ENCODE measurements around the gene ASXL3. TPM values are rescaled to one million over a fixed set of nuclear protein-coding genes. Genes with fewer than 3 reads are reported as not detected.

Gene ASXL3
- total RNA-seq, 2 donors from 2014 or later: 2.2 to 7.3 TPM

- Histone ChIP-seq H3K4me1 (ENCODE audit: control insufficient read depth in 1 of 2, low read depth in 2 of 2) (no peaks in the 10 kb centered on the region), H3K27me3 (replicated peaks; ENCODE audit: insufficient read depth) (no peaks in the 10 kb centered on the region), H3K9me3 (no peaks in the 10 kb centered on the region), H3K36me3 (no peaks in the 10 kb centered on the region), H3K4me3 (no peak overlapping the region), H3K27ac (no peak overlapping the region)
- TF ChIP-seq, protein P1, sequence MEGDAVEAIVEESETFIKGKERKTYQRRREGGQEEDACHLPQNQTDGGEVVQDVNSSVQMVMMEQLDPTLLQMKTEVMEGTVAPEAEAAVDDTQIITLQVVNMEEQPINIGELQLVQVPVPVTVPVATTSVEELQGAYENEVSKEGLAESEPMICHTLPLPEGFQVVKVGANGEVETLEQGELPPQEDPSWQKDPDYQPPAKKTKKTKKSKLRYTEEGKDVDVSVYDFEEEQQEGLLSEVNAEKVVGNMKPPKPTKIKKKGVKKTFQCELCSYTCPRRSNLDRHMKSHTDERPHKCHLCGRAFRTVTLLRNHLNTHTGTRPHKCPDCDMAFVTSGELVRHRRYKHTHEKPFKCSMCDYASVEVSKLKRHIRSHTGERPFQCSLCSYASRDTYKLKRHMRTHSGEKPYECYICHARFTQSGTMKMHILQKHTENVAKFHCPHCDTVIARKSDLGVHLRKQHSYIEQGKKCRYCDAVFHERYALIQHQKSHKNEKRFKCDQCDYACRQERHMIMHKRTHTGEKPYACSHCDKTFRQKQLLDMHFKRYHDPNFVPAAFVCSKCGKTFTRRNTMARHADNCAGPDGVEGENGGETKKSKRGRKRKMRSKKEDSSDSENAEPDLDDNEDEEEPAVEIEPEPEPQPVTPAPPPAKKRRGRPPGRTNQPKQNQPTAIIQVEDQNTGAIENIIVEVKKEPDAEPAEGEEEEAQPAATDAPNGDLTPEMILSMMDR (IDR thresholded peaks at IDR 0.05): no peak
- ATAC-seq (ENCODE audit: insufficient number of reproducible peaks, low FRiP score, low read depth) (no peak), DNase-seq (ENCODE audit: low spot score) (no peak)
These were observed 27.2 kb downstream of the ASXL3 start for GRCh38 chr18:33605250-33605649.

DNA sequence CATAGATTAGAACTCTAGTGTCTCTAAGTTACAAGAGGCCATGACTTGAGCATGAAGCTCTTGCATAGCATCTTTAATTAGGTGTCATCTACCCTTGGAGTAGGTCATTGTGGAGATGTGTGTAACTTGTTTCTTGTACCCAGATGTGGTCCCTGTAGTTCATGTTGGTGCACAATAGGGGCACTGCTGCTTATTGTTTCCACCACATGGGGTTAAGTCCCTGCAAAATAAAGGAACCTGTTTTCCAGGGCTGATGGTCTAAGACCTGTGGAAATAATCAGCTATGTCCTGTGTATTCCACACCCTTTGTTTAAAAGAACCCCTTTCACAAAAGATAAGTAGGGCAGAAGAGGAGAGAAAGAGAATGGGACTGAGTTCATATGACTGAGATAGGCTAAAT, 28.6 kb downstream of the ASXL3 start:
- Histone ChIP-seq H3K9me3 (no peaks in the 10 kb centered on the region), H3K27me3 (replicated peaks; ENCODE audit: insufficient read depth) (no peaks in the 10 kb centered on the region), H3K27ac (no peak overlapping the region), H3K4me1 (ENCODE audit: control insufficient read depth in 1 of 2, low read depth in 2 of 2) (no peaks in the 10 kb centered on the region), H3K36me3 (no peaks in the 10 kb centered on the region), H3K4me3 (no peak overlapping the region)
- ATAC-seq (ENCODE audit: insufficient number of reproducible peaks, low FRiP score, low read depth) (no peak), DNase-seq (ENCODE audit: low spot score) (no peak)
- TF ChIP-seq, protein P1 (IDR thresholded peaks at IDR 0.05): no peak

DNA sequence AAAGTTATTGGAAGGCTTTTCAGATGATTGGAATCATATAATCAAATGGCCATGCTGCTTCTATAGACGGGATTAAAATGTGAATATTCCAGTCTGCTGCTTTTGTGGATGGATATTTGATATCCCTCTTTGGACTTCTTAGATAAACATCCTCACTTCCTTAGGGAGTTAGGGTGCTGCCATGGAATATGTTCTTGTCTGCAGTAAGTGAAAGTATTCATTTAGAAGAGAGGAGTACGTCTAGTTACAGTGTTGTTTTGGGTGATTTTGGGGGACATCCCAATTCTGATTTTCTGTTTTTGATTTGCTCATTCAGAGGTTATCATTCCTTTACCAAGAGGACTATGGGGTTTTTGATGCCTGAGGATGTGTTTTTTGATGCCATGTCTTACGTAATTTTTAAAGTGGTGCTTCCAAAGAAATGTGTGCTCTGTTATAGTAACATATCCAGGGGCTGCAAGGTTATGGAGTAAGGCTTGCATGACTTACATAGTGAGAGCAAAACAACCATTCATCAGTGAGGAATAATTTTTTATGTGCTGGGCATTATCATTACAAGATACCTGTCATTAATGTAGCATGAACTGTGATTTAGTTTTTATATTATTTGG, 33.6 kb downstream of the ASXL3 start:
- TF ChIP-seq, protein P1 (IDR thresholded peaks at IDR 0.05): no peak
- Histone ChIP-seq H3K4me3 (no peak overlapping the region), H3K27me3 (replicated peaks; ENCODE audit: insufficient read depth) (no peaks in the 10 kb centered on the region), H3K27ac (no peak overlapping the region), H3K36me3 (no peaks in the 10 kb centered on the region), H3K4me1 (ENCODE audit: control insufficient read depth in 1 of 2, low read depth in 2 of 2) (no peaks in the 10 kb centered on the region), H3K9me3 (no peaks in the 10 kb centered on the region)
- ATAC-seq (ENCODE audit: insufficient number of reproducible peaks, low FRiP score, low read depth): no peak
- no peak for DNase-seq (ENCODE audit: low spot score)

DNA sequence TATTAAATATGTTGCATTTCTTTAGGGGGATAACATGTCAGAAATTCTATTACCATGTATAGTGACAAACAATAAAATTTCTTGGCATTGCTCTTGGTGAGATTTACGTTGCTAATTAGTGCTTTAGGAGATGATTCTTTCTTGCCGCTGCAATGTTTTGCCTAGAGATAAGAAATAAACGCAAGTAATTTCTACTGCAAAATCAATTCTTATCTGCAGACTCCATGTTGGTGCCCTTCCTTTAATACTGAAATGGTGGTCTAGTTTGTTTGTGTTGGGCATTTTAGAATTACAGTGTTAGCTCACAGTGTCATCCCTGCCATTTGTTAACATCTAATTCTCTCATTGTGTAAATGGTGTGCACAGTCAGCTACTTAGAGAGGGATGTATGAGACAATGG, 34.6 kb downstream of the ASXL3 start:
- Histone ChIP-seq H3K27me3 (replicated peaks; ENCODE audit: insufficient read depth) (no peaks in the 10 kb centered on the region), H3K4me3 (no peak overlapping the region), H3K4me1 (ENCODE audit: control insufficient read depth in 1 of 2, low read depth in 2 of 2) (no peaks in the 10 kb centered on the region), H3K36me3 (no peaks in the 10 kb centered on the region), H3K9me3 (no peaks in the 10 kb centered on the region), H3K27ac (no peak overlapping the region)
- DNase-seq (ENCODE audit: low spot score) (no peak), ATAC-seq (ENCODE audit: insufficient number of reproducible peaks, low FRiP score, low read depth) (no peak)
- TF ChIP-seq, protein P1 (IDR thresholded peaks at IDR 0.05): no peak

- Histone ChIP-seq H3K27me3 (replicated peaks; ENCODE audit: insufficient read depth) (no peaks in the 10 kb centered on the region), H3K27ac (no peak overlapping the region), H3K9me3 (no peaks in the 10 kb centered on the region), H3K36me3 (no peaks in the 10 kb centered on the region), H3K4me1 (ENCODE audit: control insufficient read depth in 1 of 2, low read depth in 2 of 2) (no peaks in the 10 kb centered on the region), H3K4me3 (no peak overlapping the region)
- TF ChIP-seq, protein P1 (IDR thresholded peaks at IDR 0.05): no peak
- no peak for ATAC-seq (ENCODE audit: insufficient number of reproducible peaks, low FRiP score, low read depth)
- no peak for DNase-seq (ENCODE audit: low spot score)
These were observed 38.5 kb downstream of the ASXL3 start for GRCh38 chr18:33616556-33616955.
